PC-9 (cell line): ENCODE data around the gene RPL31.

ENCODE experiments used
- CTCF ChIP-seq: fragments of 200-600 bp; sonication (generic); conservative IDR thresholded peaks from 2 replicates; pipeline ENCODE4 v1.6.1; 2017; ENCODE audit warnings: mixed run types, antibody characterized with exemption, mild to moderate bottlenecking, moderate library complexity
- EZH2 ChIP-seq: fragments of 200-600 bp; sonication (generic); IDR thresholded peaks from 2 replicates; pipeline ENCODE4 v1.8.0; 2017; ENCODE audit warnings: antibody characterized with exemption, low read depth

DNA sequence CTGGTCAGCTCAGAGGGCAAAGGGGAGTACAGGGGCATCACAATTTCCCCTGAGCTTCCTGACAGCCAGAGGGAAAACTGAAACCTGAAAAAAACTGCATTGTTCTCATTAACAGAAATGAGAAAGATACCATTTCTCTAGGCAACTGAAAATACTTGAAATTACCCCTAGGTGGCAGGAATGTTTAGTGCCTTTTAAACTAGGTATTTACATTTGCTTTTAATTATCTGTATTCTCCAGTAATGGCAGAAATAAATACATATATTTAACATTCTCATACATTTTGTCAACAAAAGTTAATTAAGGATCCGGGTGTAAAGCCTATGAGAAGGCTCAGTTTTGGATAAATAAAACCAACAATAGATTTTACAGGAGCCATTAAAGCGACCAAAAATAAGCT is 34.5 kb downstream of the RPL31 start:
- TF ChIP-seq CTCF: peak; percentile 71
- no peak for TF ChIP-seq EZH2
